NT2/D1 (cell line): ENCODE data around the gene CNIH1.

ENCODE experiments used
- DNase-seq: peaks from one replicate; pipeline ENCODE4 v3.0.0-alpha.2; 2011; ENCODE audit warnings: low read depth, low spot score
- H3K27me3 ChIP-seq: 2 replicates; pipeline ENCODE4 v1.6.0; 2011; ENCODE audit warnings: mild to moderate bottlenecking; ENCODE audit not compliant: insufficient read length, insufficient read depth
- H3K36me3 ChIP-seq: 2 replicates; pipeline ENCODE4 v1.6.1; 2011; ENCODE audit warnings: mild to moderate bottlenecking, low read length, mixed read lengths; ENCODE audit not compliant: insufficient read depth, insufficient read length
- H3K4me1 ChIP-seq: 2 replicates; pipeline ENCODE4 v1.5.1; 2011; ENCODE audit not compliant: insufficient read depth, insufficient read length
- H3K4me3 ChIP-seq: 2 replicates; pipeline ENCODE4 v1.5.1; 2011; ENCODE audit warnings: low read depth; ENCODE audit not compliant: insufficient read length
- H3K9ac ChIP-seq: 2 replicates; pipeline ENCODE4 v1.6.0; 2011; ENCODE audit warnings: low read depth; ENCODE audit not compliant: insufficient read length
- H3K9me3 ChIP-seq: 2 replicates; pipeline ENCODE4 v1.5.1; 2011; ENCODE audit warnings: mild to moderate bottlenecking, low read length; ENCODE audit not compliant: insufficient read depth
- SUZ12 ChIP-seq: IDR thresholded peaks from 2 replicates; pipeline ENCODE4 v1.6.1; 2011; ENCODE audit not compliant: insufficient read length, insufficient read depth; ENCODE audit errors: extremely low read depth
- YY1 ChIP-seq: IDR thresholded peaks from 2 replicates; pipeline ENCODE4 v1.6.1; 2011; ENCODE audit not compliant: insufficient read length, insufficient read depth
- ZNF274 ChIP-seq: IDR thresholded peaks from 2 replicates; pipeline ENCODE4 v1.6.1; 2011; ENCODE audit warnings: mild to moderate bottlenecking, low read depth, low read length

The CNIH1 gene

DNA sequence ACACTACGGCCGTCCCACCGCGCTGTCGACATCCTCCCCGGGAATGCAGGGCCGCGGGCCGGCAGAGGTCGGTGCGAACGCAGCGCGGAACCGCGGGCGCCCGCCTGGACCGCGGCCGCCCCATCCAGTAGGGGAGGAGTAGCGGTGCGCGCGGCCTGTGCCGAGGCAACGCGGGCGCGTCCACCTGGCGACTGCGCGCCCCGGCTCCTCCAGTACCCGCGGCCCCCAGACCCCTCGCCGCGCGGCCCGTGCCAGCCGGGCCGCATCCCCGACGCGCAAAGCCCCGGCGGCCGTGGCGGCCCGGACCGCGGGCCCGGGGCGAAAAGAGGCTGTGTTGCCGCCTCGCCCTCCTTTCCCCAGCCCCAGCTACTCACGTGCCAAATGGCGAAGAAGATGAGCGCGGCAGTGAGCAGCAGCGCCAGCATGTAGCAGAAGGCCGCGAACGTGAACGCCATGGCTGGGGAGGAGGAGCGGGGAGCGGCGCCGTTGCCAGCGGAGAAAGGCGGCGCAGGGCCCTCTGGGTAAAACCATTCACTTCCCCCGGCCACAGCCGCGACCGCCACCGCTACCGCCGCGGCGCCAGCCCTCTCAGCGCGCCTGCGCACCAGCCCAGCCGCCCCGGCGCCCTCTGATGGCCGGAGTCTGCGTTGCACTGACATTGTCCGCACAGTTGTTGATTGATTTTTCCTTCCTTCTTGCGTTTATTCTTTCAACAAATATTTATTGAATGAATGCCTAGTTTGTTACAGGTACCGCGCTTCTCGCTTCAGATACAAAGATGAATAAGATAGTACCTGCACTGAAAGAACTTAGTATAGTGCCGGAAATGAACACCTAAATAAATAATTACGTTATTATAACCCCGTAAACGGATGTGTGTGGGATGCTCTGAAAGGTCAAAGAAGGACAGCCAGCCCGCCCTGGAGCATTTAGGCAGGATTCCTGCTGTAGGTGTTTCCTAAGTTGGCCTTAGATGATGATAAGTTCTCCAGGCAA, at the start of gene CNIH1:
Gene CNIH1, minus strand, starts transcription at position 502 of the 996 bp plus-strand sequence. Its CDS starts 47 bp downstream, at position 455.
- DNase-seq: peak; percentile 77
- Histone ChIP-seq H3K9ac (peak within 1 kb of the TSS; percentile 94), H3K36me3 (peaks cover 4% of the 10 kb centered on the region), H3K9me3 (no peaks in the 10 kb centered on the region), H3K4me1 (no peaks in the 10 kb centered on the region), H3K27me3 (no peaks in the 10 kb centered on the region), H3K4me3 (peak within 1 kb of the TSS; percentile 82)
- TF ChIP-seq ZNF274: no peak
- TF ChIP-seq YY1: no peak
- TF ChIP-seq SUZ12: no peak

GRCh38 chr14:54490445-54491175, 49.4 kb upstream of the CNIH1 start:
- H3K9ac ChIP-seq: no peak overlapping the region
- no peaks in the 10 kb centered on the region for H3K27me3 ChIP-seq
- no peaks in the 10 kb centered on the region for H3K36me3 ChIP-seq
- TF ChIP-seq ZNF274 (no peak), YY1 (no peak), SUZ12 (no peak)
- H3K4me3 ChIP-seq: no peak overlapping the region
- peaks cover 2% of the 10 kb centered on the region for H3K4me1 ChIP-seq
- no peak for DNase-seq
- H3K9me3 ChIP-seq: no peaks in the 10 kb centered on the region

DNA sequence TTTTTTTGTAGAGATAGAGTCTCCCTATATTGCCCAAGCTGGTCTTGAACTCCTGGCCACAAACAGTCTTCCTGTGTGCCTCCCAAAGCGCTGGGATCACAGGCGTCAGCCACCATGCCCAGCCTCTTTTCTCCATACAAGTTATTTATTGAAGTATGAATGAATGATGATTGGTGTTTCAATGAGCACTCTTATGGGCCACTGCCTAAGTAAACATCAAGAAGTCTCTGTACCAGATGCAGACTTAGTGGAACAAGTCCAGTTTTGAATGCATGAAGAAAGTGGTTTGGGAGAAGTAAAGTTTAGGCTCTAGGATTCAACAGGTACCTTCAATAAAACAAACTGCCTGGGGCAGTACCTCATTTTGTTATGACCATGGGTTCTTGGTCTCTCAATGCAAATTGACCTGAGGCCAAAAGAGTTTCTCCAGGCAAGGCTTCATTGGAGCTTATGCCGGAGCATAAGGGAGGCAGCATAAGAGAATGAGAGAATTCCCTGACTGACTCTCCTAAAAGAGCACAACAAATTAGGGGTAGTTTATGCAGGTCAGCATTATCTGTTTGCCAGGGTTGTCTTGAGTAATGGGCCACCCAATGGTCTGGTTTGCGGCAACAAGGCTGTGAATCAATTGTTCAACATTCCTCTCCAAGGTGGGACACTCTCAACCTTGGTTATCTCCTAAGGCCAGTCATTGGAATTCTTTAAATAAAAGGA, 48.7 kb upstream of the CNIH1 start:
- Histone ChIP-seq H3K4me1 (peaks cover 2% of the 10 kb centered on the region), H3K4me3 (peak overlapping the region; percentile 85), H3K27me3 (no peaks in the 10 kb centered on the region), H3K9me3 (no peaks in the 10 kb centered on the region), H3K9ac (no peak overlapping the region), H3K36me3 (no peaks in the 10 kb centered on the region)
- no peak for DNase-seq
- TF ChIP-seq SUZ12: no peak
- TF ChIP-seq ZNF274: no peak
- TF ChIP-seq YY1: no peak

- DNase-seq: no peak
- Histone ChIP-seq H3K4me3 (peak overlapping the region; percentile 85), H3K4me1 (peaks cover 2% of the 10 kb centered on the region), H3K27me3 (no peaks in the 10 kb centered on the region), H3K9me3 (no peaks in the 10 kb centered on the region), H3K36me3 (no peaks in the 10 kb centered on the region), H3K9ac (peak overlapping the region; percentile 69)
- no peak for TF ChIP-seq YY1
- TF ChIP-seq ZNF274: no peak
- TF ChIP-seq SUZ12: no peak
Measured at GRCh38 chr14:54489318-54489683, 48.1 kb upstream of the CNIH1 start.

DNA sequence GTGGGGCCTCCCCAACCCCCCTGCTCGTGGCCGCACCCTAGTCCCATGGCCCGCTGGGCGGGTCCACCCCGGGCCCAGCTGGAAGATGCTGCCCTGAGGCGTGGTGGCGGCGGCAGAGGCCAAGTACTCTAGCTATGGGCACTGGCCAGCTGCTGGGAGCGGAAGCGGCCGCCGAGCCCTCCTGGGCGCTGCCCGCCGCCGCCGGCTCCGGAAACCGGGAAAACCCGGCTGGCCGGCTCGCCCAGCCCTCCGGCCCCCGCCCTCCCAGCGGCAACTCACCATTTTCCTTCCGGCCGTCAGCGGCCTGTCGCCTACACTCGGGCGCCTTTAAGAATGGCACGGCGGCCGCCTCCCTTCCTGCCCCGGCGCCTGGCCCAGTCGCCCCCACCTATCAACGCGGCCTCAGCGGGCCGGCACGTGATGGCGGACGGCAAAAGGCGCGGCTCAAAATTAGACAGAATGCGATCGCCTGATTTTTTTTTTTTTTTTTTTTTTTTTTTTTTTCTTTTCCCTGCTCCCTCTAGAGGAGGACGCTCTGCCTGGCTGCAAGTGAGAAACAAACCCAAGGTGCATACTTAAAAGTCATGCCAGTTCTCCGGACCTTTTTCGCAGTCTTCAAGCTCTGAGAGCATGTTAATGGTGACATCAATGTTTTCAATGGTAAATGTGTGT, 47.6 kb upstream of the CNIH1 start, which contains the start of gene GMFB:
Gene GMFB, minus strand, starts transcription at position 335 of the 672 bp plus-strand sequence. Its CDS starts 53 bp downstream, at position 282.
- H3K4me3 ChIP-seq: peak within 1 kb of the TSS; percentile 85
- H3K4me1 ChIP-seq: peaks cover 2% of the 10 kb centered on the region
- TF ChIP-seq YY1 (no peak), SUZ12 (no peak), ZNF274 (no peak)
- DNase-seq: peak; percentile 71
- H3K9me3 ChIP-seq: no peaks in the 10 kb centered on the region
- peak within 1 kb of the TSS; percentile 92 for H3K9ac ChIP-seq
- peaks cover under 1% of the 10 kb centered on the region for H3K36me3 ChIP-seq
- no peaks in the 10 kb centered on the region for H3K27me3 ChIP-seq

DNA sequence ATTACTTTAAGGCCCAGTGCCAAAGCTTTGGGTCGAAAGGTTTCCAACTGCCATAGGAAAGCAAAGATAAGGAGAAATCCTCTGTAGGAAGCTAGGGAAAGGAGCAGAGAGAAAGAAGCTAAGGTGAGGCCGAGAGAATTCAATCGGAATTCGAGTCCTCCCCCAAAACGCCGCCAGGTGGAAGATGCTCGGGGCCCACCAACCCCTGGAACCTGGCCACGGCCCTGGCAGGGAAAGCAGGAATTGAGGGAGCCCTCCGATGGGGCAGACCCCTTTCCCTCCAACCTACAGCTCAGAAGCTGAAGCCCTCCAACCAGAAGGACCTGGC, 47.1 kb upstream of the CNIH1 start:
- Histone ChIP-seq H3K9me3 (no peaks in the 10 kb centered on the region), H3K4me1 (no peaks in the 10 kb centered on the region), H3K27me3 (no peaks in the 10 kb centered on the region), H3K36me3 (peaks cover 6% of the 10 kb centered on the region), H3K9ac (peak overlapping the region; percentile 92), H3K4me3 (peak overlapping the region; percentile 85)
- DNase-seq: no peak
- TF ChIP-seq YY1: no peak
- TF ChIP-seq ZNF274: no peak
- no peak for TF ChIP-seq SUZ12
